Kidney glomerular epithelial cell (primary cell): ENCODE measurements around the gene CENPP.
A peak's percentile ranks its signal among the peaks of the same experiment; 100 is the strongest.
"Not testable (repeated sequence)": the region's sequence is repeated elsewhere in the genome, so short reads cannot be mapped to it uniquely, and the experiment has no call there.

Source experiments
- DNase-seq: peaks from one replicate; lab custom pipeline; 2025; lab: John Stamatoyannopoulos, UW

Gene CENPP

GRCh38 chr9:92381775-92382174 is 56.0 kb downstream of the CENPP start:
- no peak for DNase-seq

- DNase-seq, result peak; percentile 13
These were observed 58.6 kb downstream of the CENPP start for GRCh38 chr9:92384375-92384774.

GRCh38 chr9:92385001-92385400 is 59.2 kb downstream of the CENPP start:
- no peak for DNase-seq

GRCh38 chr9:92385477-92385876 is 59.7 kb downstream of the CENPP start:
- DNase-seq, result no peak

GRCh38 chr9:92385953-92386352 is 60.2 kb downstream of the CENPP start:
- DNase-seq, result no peak

GRCh38 chr9:92392690-92393089 is 66.9 kb downstream of the CENPP start:
- DNase-seq, result no peak

GRCh38 chr9:92393686-92394085 is 67.9 kb downstream of the CENPP start:
- DNase-seq, result no peak

- no peak for DNase-seq
These were observed 69.9 kb downstream of the CENPP start for GRCh38 chr9:92395617-92396016.

GRCh38 chr9:92397853-92398252 is 72.1 kb downstream of the CENPP start:
- no peak for DNase-seq

GRCh38 chr9:92402360-92402759 is 76.6 kb downstream of the CENPP start:
- no peak for DNase-seq

GRCh38 chr9:92402826-92403745 is 77.3 kb downstream of the CENPP start:
- no peak for DNase-seq

GRCh38 chr9:92404042-92404836 is 78.5 kb downstream of the CENPP start, which contains the start of gene OGN:
OGN (minus strand) TSS chr9:92404578; CDS start chr9:92403407, 1,171 bp downstream.
- DNase-seq, result no peak

- no peak for DNase-seq
These were observed 80.1 kb downstream of the CENPP start for GRCh38 chr9:92405818-92406217.

GRCh38 chr9:92406477-92406876 is 80.7 kb downstream of the CENPP start:
- DNase-seq, result no peak

GRCh38 chr9:92407818-92408217 is 82.1 kb downstream of the CENPP start:
- DNase-seq, result no peak

- no peak for DNase-seq
These were observed 83.2 kb downstream of the CENPP start for GRCh38 chr9:92408747-92409478.

- not testable (repeated sequence) for DNase-seq
These were observed 85.4 kb downstream of the CENPP start for GRCh38 chr9:92411157-92411556.

GRCh38 chr9:92414566-92414965 is 88.8 kb downstream of the CENPP start:
- no peak for DNase-seq

GRCh38 chr9:92422611-92423338 is 97.0 kb downstream of the CENPP start:
- DNase-seq, result no peak

- no peak for DNase-seq
These were observed 97.9 kb downstream of the CENPP start for GRCh38 chr9:92423612-92424011.

GRCh38 chr9:92424340-92424739 is 98.6 kb downstream of the CENPP start, which contains the start of gene OMD:
OMD (minus strand) TSS chr9:92424471; CDS start chr9:92417558, 6,913 bp downstream.
- no peak for DNase-seq
